ENCODE measurements around the gene KANSL1.
A peak's percentile ranks its signal among the peaks of the same experiment; 100 is the strongest.
"Not testable (repeated sequence)": the region's sequence is repeated elsewhere in the genome, so short reads cannot be mapped to it uniquely, and the experiment has no call there.

Gene KANSL1

GRCh38 chr17:46110219-46110618 is 83.0 kb downstream of the KANSL1 start:
- no peak for DNase-seq (ENCODE audit: low read depth)
- H3K4me3 ChIP-seq (ENCODE audit: low read depth, low read length): no peak overlapping the region
- TF ChIP-seq CTCF (conservative IDR thresholded peaks at IDR 0.05; ENCODE audit: low read depth, low read length): no peak

- no peak overlapping the region for H3K4me3 ChIP-seq (ENCODE audit: low read depth, low read length)
- TF ChIP-seq CTCF (conservative IDR thresholded peaks at IDR 0.05; ENCODE audit: low read depth, low read length): no peak
- DNase-seq (ENCODE audit: low read depth): no peak
These were observed 83.5 kb downstream of the KANSL1 start for GRCh38 chr17:46109603-46110189.

- DNase-seq (ENCODE audit: low read depth): no peak
- no peak overlapping the region for H3K4me3 ChIP-seq (ENCODE audit: low read depth, low read length)
- no peak for TF ChIP-seq CTCF (conservative IDR thresholded peaks at IDR 0.05; ENCODE audit: low read depth, low read length)
These were observed 84.6 kb downstream of the KANSL1 start for GRCh38 chr17:46108550-46109110.

- no peak for TF ChIP-seq CTCF (conservative IDR thresholded peaks at IDR 0.05; ENCODE audit: low read depth, low read length)
- no peak overlapping the region for H3K4me3 ChIP-seq (ENCODE audit: low read depth, low read length)
- no peak for DNase-seq (ENCODE audit: low read depth)
These were observed 85.1 kb downstream of the KANSL1 start for GRCh38 chr17:46108120-46108519.

GRCh38 chr17:46106966-46107644 is 86.1 kb downstream of the KANSL1 start:
- H3K4me3 ChIP-seq (ENCODE audit: low read depth, low read length): no peak overlapping the region
- DNase-seq (ENCODE audit: low read depth): peak; percentile 31
- no peak for TF ChIP-seq CTCF (conservative IDR thresholded peaks at IDR 0.05; ENCODE audit: low read depth, low read length)

- H3K4me3 ChIP-seq (ENCODE audit: low read depth, low read length); DNase-seq (ENCODE audit: low read depth): not testable (repeated sequence)
These were observed 90.4 kb downstream of the KANSL1 start for GRCh38 chr17:46102806-46103205.

GRCh38 chr17:46101785-46102617 is 91.2 kb downstream of the KANSL1 start:
- DNase-seq (ENCODE audit: low read depth); H3K4me3 ChIP-seq (ENCODE audit: low read depth, low read length): not testable (repeated sequence)
